Uterus (tissue), 2 donors: ENCODE data around the gene ASPSCR1.

ENCODE experiments used
- CTCF ChIP-seq, 4 experiments: fragments of 200-600 bp in 2 of 4; fragments of 450-650 bp in 2 of 4; sonication (generic) in 2 of 4; IDR thresholded peaks; one replicate each; pipeline ENCODE4 v1.5.1; 2016 to 2019; ENCODE audit warnings: antibody characterized with exemption in 4 of 4, mild to moderate bottlenecking in 2 of 4, moderate library complexity in 1 of 4
- POLR2A ChIP-seq, 2 donors: fragments of 450-650 bp; IDR thresholded peaks; one replicate each; pipeline ENCODE4 v1.6.1; 2016; ENCODE audit warnings: antibody characterized with exemption in 2 of 2, mild to moderate bottlenecking in 1 of 2, moderate library complexity in 1 of 2

- TF ChIP-seq CTCF (IDR thresholded peaks at IDR 0.05) (no peak), POLR2A (IDR thresholded peaks at IDR 0.05) (no peak)
These were observed 36.6 kb upstream of the ASPSCR1 start for GRCh38 chr17:81940538-81941483.
